Stimulated activated CD4-positive, alpha-beta T cell treated with anti-CD3 and anti-CD28 coated beads, Interleukin-15, amount 100 ng/mL, for 24 hours (primary cell): ENCODE data around the gene KLRC3.
"Not testable (repeated sequence)": the region's sequence is repeated elsewhere in the genome, so short reads cannot be mapped to it uniquely, and the experiment has no call there.

Source experiments
- DNase-seq: peaks from one replicate; pipeline ENCODE4 v3.0.0-alpha.2; 2020

KLRC3 gene

DNA sequence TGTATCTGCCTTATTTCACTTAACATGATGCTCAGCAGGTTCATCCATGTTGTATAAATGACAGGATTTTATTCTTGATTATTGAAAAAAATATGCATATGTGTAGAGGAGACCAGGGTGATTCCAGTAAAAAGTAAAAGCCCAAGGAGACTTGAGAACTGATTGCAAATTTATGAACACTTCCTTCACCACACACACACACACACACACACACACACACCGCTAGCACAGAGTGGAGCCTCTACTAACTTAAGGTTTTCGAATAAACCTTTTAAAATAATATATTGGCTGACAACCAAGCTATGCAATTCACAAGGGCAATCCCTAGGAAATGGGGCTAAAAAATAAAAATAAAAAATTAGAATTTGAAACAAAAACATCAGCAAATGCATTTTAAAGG is 22.2 kb downstream of the KLRC3 start:
- DNase-seq = no peak

- no peak for DNase-seq
Measured at GRCh38 chr12:10397296-10397695, 23.1 kb downstream of the KLRC3 start.

- DNase-seq = not testable (repeated sequence)
Measured at GRCh38 chr12:10396176-10396575, 24.2 kb downstream of the KLRC3 start.

DNA sequence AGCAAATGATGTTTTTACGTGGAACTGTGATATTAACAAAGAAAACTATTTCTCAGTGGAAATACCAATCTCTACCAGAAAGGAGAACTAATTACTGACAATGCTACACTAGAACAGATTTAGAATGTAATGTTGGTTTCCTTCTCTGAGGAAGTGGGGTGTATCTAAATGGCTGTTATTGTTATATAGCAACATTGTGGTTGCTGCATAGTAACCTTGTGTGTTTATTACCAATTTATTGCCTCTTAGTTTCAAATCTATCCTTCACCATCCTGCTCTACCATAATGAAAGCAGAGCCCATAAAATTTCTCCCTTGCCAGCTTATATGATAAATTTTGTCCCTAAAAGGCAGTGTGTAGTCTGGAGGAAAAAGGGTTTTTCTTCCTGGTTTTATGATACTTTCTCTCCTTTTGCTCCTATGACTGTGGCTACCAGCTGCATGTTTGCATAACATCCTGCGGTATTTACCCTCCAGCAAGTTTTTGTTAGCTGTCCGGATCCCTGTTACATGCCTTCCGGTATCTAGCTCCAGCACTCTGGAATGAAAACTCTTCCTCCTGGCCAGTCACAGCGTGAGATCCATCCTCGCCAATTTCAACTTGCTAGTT is 24.9 kb downstream of the KLRC3 start:
- DNase-seq = no peak

DNA sequence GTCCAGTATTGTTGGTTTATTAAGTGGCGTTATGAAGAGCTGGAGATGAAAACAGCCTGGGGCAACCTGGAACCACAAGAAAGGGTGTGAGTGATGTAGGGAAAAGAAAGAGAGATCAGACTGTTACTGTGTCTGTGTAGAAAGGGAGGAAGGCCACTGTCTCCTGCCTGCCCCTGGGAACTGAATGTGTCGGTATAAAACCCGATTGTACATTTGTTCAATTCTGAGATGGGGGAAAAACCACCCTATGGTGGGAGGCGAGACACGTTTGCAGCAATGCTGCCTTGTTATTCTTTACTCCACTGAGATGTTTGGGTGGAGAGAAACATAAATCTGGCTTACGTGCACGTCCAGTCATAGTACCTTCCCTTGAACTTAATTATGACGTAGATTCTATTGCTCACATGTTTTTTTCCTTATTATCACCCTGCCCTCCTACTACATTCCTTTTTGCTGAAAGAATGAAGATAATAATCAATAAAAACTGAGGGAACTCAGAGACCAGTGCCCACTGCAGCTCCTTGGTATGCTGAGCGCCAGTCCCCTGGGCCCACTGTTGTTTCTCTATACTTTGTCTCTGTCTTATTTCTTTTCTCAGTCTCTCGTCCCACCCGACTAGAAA is 25.8 kb downstream of the KLRC3 start:
- not testable (repeated sequence) for DNase-seq

DNA sequence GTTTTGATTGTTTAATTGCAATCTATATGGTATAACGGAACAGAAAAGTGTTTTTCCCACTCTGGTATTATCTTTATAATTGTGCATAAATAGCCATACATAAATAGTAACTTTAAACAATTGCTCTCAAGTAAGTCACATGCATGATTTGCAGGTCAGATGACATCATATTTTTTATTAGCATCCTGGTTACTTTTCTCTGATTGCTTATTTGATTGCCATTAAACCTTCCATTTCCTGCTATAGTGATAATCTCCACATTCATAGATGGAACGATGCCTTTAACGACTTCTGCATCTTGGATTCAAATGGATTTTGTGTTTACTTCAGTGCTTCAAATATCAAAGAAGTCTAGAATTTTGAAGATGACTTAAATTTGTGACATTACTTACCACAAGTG is 27.1 kb downstream of the KLRC3 start:
- no peak for DNase-seq

GRCh38 chr12:10392394-10392930 is 27.9 kb downstream of the KLRC3 start:
- DNase-seq = no peak

GRCh38 chr12:10390991-10391390 is 29.4 kb downstream of the KLRC3 start:
- not testable (repeated sequence) for DNase-seq

DNA sequence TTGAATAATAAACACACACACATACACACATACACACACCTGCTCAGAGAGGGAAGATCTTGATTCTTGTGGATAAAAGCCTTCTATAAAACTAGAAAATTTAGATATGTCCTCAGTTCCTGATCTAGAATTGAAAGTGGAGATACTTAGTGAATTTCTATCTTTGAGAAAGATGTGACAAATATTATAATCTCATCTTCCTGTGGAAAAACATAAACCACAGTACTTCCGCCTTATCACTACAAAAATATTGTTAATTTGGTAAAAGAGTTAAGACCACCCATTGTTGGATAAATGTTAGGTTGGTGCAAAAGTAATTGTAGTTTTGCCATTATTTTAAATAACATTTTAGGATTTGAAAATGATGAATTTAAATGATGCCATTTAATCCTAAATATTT is 30.5 kb downstream of the KLRC3 start, which contains the start of gene KLRK1:
Gene KLRK1 (minus strand): TSS at position 138 of the 400 bp plus-strand sequence. CDS start 1,231 bp downstream, outside the sequence.
- DNase-seq = no peak

DNA sequence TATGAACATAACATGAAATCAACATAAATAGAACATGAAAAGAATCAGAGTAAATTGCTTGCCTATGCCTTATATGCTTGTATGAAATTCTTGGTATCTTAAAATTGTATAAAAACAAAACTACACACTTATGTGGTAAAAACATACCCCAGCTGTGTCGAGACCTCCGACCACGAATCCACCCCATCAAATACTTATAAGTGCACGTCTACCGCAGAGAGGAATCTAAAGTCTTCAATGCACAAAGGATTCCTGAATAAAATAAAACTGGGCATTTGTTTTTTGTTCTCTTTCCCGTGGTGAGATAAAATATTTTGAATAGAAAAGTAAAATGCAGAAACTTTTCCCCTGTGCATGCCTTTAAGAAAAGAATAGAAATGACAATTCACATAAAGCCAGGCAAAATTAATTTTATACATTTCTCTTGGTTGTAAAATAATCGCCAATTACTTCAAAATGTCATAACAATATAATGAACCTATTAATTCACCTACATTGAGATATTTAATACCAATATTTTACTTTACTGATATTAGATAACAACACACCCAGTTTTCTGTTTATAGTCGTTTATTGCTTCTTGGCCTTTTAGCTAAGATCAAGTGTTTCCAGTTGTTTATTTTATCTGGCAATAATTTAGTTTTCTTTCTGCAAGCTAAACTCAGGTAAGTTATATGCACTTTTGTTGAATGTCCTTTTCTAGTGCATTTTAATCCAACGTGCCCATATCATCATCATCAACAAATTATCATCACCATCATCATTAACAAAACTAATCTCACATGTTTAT is 31.6 kb downstream of the KLRC3 start:
- DNase-seq = no peak

- not testable (repeated sequence) for DNase-seq
Measured at GRCh38 chr12:10387498-10387897, 32.9 kb downstream of the KLRC3 start.

DNA sequence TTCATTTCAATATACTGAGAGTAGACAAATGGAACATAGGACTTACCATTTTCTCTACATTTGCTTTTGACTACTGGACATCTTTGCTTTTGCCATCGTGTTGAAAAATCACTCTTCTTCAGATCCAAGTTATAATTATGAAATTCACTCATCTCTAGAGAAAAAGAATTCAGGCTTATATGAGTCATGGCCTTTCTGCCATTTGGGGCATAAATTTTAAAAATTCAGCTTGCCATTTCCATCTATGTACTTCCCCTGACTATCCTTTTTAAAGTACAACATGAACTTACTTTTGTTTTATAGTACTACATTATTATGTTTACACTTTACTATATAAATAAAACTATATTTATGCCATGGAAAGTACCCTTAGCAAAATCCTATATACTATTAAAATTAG is 33.5 kb downstream of the KLRC3 start:
- no peak for DNase-seq

DNA sequence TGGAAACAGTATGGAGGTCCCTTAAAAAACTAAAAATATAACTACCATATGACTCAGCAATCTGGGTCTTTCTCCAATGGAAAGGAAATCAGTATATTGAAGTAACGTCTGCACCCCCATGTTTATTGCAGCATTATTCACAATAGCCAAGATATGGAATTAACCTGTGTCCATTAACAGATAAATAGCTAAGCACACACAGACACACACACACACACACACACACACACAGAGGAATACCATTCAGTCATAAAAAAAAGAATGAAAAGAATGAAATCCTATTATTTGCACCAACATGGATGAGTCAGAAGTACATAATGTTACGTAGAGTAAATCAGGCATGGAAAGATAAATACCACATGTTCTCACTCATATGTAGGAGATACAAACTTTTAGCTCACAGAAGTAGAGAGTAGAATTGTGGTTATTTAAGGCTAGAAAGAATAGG is 35.2 kb downstream of the KLRC3 start:
- DNase-seq = no peak

GRCh38 chr12:10384191-10384590 is 36.2 kb downstream of the KLRC3 start:
- no peak for DNase-seq

DNA sequence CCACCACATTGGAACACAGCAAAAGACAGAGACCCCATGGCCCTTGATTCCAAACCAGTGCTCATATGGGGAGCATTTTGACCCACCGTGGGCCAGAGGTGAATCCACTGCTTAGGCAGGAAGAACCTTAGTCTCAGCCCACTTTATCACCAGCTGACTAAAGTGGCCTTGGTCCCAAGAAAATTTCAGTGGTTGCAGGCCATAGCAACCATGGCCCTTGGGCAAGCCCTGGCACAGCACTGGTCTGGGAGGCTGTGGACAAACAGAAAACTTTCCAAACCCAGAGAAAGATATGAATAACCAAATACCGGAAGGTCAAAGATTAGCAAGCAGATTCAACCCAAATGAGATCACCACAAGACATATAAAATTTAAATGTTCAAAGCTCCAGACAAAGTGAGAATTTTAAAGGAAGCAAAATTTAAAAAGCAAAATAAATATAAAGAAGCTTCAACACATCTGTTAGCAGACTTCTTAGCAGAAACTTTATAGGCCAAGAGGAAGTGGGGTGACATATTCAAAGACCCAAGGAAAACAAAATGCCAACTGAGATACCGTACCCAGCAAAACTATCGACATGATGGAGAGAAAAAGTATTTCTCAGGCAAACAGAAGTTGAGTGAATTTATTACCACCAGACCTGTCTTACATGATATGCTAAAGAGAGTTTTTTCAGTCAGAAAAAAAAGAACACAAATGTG is 38.3 kb downstream of the KLRC3 start:
- no peak for DNase-seq

DNA sequence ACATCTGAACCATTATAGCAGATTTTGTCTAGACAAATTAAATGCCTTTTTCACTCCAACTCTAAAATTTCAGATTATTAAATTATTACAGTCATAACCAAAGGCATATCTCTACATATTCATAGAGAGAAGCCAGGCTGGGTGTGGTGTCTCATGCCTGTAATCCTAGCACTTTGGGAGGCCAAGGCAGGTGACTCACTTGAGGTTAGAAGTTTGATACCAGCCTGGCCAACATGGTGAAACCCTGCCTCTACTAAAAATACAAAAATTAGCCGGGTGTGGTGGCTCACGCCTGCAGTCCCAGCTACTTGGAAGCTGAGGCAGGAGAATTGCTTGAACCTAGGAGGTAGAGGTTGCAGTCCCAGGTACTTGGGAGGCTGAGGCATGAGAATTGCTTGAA is 41.7 kb downstream of the KLRC3 start:
- DNase-seq = not testable (repeated sequence)

GRCh38 chr12:10374624-10375018 is 45.8 kb downstream of the KLRC3 start:
- DNase-seq = no peak

DNA sequence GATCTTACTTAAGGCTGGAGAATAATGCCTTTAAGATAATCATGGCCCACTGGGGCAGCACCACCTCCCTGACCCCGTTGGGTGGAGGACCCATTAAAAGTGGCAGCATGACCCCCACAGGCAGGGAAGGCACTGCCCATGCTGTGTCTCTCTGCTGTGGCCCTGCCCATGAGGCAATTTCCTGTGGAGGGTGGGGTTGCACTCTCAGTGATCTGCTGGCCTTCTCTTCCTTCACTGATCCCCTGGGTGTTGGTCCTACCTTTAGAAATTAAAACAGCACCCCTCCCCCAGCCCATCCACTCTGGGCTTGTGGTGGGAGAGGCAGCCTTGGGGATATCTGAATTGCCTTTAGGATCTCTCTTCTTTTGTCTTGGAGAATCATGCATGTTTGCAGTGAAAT is 47.8 kb downstream of the KLRC3 start:
- DNase-seq = no peak

GRCh38 chr12:10371893-10372535 is 48.4 kb downstream of the KLRC3 start:
- not testable (repeated sequence) for DNase-seq

- DNase-seq = no peak
Measured at GRCh38 chr12:10369557-10370415, 50.6 kb downstream of the KLRC3 start.
